Measurements from ENCODE around the gene NACC2. TPM values are rescaled to one million over a fixed set of nuclear protein-coding genes. Genes with fewer than 3 reads are reported as not detected.

The NACC2 gene
- total and polyA plus RNA-seq, 2 donors from 2014 or later, result 7.1 to 30.9 TPM

GRCh38 chr9:136059851-136060670, 35.0 kb downstream of the NACC2 start:
- Histone ChIP-seq H3K27ac (ENCODE audit: low read depth in 2 of 2, low read length in 2 of 2) (no peak overlapping the region), H3K9me3 (ENCODE audit: control insufficient read depth in 2 of 3, insufficient read depth in 1 of 3, low read length in 3 of 3) (no peaks in the 10 kb centered on the region), H3K27me3 (ENCODE audit: control insufficient read depth, insufficient read depth, low read length) (no peaks in the 10 kb centered on the region), H3K4me3 (ENCODE audit: low read length in 3 of 3) (no peak overlapping the region), H3K36me3 (ENCODE audit: control insufficient read depth in 2 of 3, insufficient read depth in 3 of 3, low read length in 3 of 3) (no peaks in the 10 kb centered on the region), H3K9ac (ENCODE audit: low read length in 3 of 3) (no peak overlapping the region), H3K4me1 (ENCODE audit: control insufficient read depth in 2 of 3, insufficient read depth in 2 of 3, low read depth in 1 of 3, low read length in 3 of 3) (no peaks in the 10 kb centered on the region)
- intact Hi-C loops (cut with DNase I), result no loop called here
- no peak for TF ChIP-seq CTCF (IDR thresholded peaks at IDR 0.05; ENCODE audit: borderline replicate concordance, extremely low read depth, insufficient read depth)
- DNase-seq (peak in 1 of 5 donors; percentile 68), FAIRE-seq (no peak)

- no peak for FAIRE-seq
Measured at GRCh38 chr9:136059321-136059791, 35.7 kb downstream of the NACC2 start.

GRCh38 chr9:136058801-136059302, 36.2 kb downstream of the NACC2 start:
- Histone ChIP-seq H3K36me3 (ENCODE audit: control insufficient read depth in 2 of 3, insufficient read depth in 3 of 3, low read length in 3 of 3) (no peaks in the 10 kb centered on the region), H3K4me1 (ENCODE audit: control insufficient read depth in 2 of 3, insufficient read depth in 2 of 3, low read depth in 1 of 3, low read length in 3 of 3) (peaks cover 0 to 3% (median 0%) of the 10 kb centered on the region in 3 donors), H3K4me3 (ENCODE audit: low read length in 3 of 3) (no peak overlapping the region), H3K27ac (ENCODE audit: low read depth in 2 of 2, low read length in 2 of 2) (no peak overlapping the region), H3K9me3 (ENCODE audit: control insufficient read depth in 2 of 3, insufficient read depth in 1 of 3, low read length in 3 of 3) (no peaks in the 10 kb centered on the region), H3K27me3 (ENCODE audit: control insufficient read depth, insufficient read depth, low read length) (no peaks in the 10 kb centered on the region), H3K9ac (ENCODE audit: low read length in 3 of 3) (no peak overlapping the region)
- FAIRE-seq (no peak), DNase-seq (peak in 1 of 5 donors; percentile 39)
- TF ChIP-seq CTCF (IDR thresholded peaks at IDR 0.05; ENCODE audit: borderline replicate concordance, extremely low read depth, insufficient read depth), result no peak
- intact Hi-C loops (cut with DNase I), result no loop called here

More at GRCh38 chr9:136059321-136059791, 35.7 kb downstream of the NACC2 start:
- Histone ChIP-seq H3K27ac (ENCODE audit: low read depth in 2 of 2, low read length in 2 of 2) (no peak overlapping the region), H3K36me3 (ENCODE audit: control insufficient read depth in 2 of 3, insufficient read depth in 3 of 3, low read length in 3 of 3) (no peaks in the 10 kb centered on the region), H3K4me1 (ENCODE audit: control insufficient read depth in 2 of 3, insufficient read depth in 2 of 3, low read depth in 1 of 3, low read length in 3 of 3) (peaks cover 0 to 2% (median 0%) of the 10 kb centered on the region in 3 donors), H3K9me3 (ENCODE audit: control insufficient read depth in 2 of 3, insufficient read depth in 1 of 3, low read length in 3 of 3) (no peaks in the 10 kb centered on the region), H3K4me3 (ENCODE audit: low read length in 3 of 3) (no peak overlapping the region), H3K27me3 (ENCODE audit: control insufficient read depth, insufficient read depth, low read length) (no peaks in the 10 kb centered on the region), H3K9ac (ENCODE audit: low read length in 3 of 3) (no peak overlapping the region)
- intact Hi-C loops (cut with DNase I), result no loop called here
- peak in 2 of 5 donors; percentile 22 to 77 for DNase-seq
- TF ChIP-seq CTCF (IDR thresholded peaks at IDR 0.05; ENCODE audit: borderline replicate concordance, extremely low read depth, insufficient read depth), result no peak

All from kidney (tissue), 14 donors.